ENCODE measurements around the gene SCRN1. TPM values are rescaled to one million over a fixed set of nuclear protein-coding genes. Genes with fewer than 3 reads are reported as not detected.

Gene SCRN1
- total and polyA plus RNA-seq, 2 of the 13 experiments (the other 11 are each of a cell fraction or from before 2014, with no cell fraction given): 43.2 to 49.8 TPM

DNA sequence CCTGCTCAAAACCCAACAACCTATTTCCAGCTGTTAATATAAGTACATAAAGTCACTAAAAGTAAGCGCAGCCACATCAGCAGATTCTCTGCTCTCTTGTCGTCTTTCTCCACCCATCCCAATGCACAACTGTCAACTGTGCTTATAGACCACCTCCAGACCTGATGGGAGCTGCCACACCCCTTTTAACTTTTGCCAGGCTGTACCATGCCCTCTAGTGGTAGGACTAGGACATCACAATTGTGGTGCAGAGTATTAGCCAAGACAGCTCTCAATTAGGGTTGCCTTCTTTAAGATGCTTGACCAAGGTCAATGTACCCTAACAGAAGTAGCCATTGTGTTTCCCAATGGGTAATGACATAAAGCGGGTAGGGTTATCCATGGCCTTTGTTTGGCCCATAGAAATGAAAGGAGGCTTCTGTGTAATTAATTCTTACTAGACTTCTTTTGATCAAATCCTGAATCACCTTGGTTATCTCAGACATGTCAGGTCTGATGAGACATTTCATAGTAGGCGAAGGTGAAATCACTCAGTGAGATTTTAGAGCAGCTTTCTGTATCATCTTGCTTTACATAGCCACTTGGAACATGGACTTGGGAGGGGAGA lies 68.1 kb downstream of the SCRN1 start:
- ChIA-PET POLR2A (no interaction called here), CTCF (ENCODE audit: low intra/inter-chr PET ratio, low total read pairs) (interaction anchor here (1.1 to 1.5 kb wide), 3 partner anchors 43 to 999 kb away, joined by 3 to 4 read pairs (median 3); no protein-coding TSS in a partner anchor)
- peaks cover 23 to 43% of the 10 kb centered on the region in 2 experiments for H3K36me3 ChIP-seq (replicated peaks in 1 of 2; ENCODE audit: control insufficient read depth in 1 of 2, insufficient read depth in 2 of 2, low read length in 2 of 2)
- ATAC-seq (peak; percentile 90), DNase-seq (ENCODE audit: low spot score) (peak; percentile 52), FAIRE-seq (peak; percentile 92)
- H3K4me3 ChIP-seq (replicated peaks in 1 of 3; ENCODE audit: insufficient read depth in 1 of 3, low read depth in 2 of 3, low read length in 3 of 3): no peak overlapping the region
- H3K9me3 ChIP-seq (ENCODE audit: low read length): no peaks in the 10 kb centered on the region
- in situ Hi-C loops (cut with HindIII; ENCODE audit: extremely low pct_ligation_motif_present, low pct_unique_long_range_greater_than_20kb): no loop called here
- no peaks in the 10 kb centered on the region for H3K79me2 ChIP-seq (ENCODE audit: insufficient read depth, low read length)
- H3K27ac ChIP-seq (ENCODE audit: extremely low read length, insufficient read depth, low read length): no peak overlapping the region
- no peaks in the 10 kb centered on the region for H3K4me1 ChIP-seq (ENCODE audit: insufficient read depth, low read length)
- H4K20me1 ChIP-seq (ENCODE audit: insufficient read depth, low read length): peaks cover 8% of the 10 kb centered on the region; the same call in 1 of the 2 replicates
- H3K4me2 ChIP-seq (ENCODE audit: low read depth, low read length): no peak overlapping the region
- H2AFZ ChIP-seq (ENCODE audit: low read length): no peak overlapping the region
- BruUV-seq (replicated peaks): no TSS peak
- TF ChIP-seq SAP130 (CRISPR knock-in tag; IDR thresholded peaks at IDR 0.05; ENCODE audit: low read depth) (peak; percentile 27; the same call in 1 of the 2 replicates), ARNTL (CRISPR knock-in tag; IDR thresholded peaks at IDR 0.05) (no peak), ZNF572 (CRISPR knock-in tag; IDR thresholded peaks at IDR 0.05) (no peak), ZNF670 (CRISPR knock-in tag; IDR thresholded peaks at IDR 0.05; ENCODE audit: borderline replicate concordance) (no peak), CEBPG (CRISPR knock-in tag; IDR thresholded peaks at IDR 0.05) (peak; percentile 37; the same call in 1 of the 2 replicates), KLF12 (CRISPR knock-in tag; IDR thresholded peaks at IDR 0.05; ENCODE audit: borderline replicate concordance) (peak; percentile 91; the same call in 1 of the 2 replicates), HDAC2 (CRISPR knock-in tag; IDR thresholded peaks at IDR 0.05) (peak; percentile 29; the same call in 1 of the 2 replicates), RBM22 (optimal IDR thresholded peaks at IDR 0.05; ENCODE audit: low read length) (peak; percentile 59), RAD21 (CRISPR knock-in tag; IDR thresholded peaks at IDR 0.05) (0 out of 2 replicates have a peak, but pooled peaks have one; percentile 11), SMC3 (IDR thresholded peaks at IDR 0.05; ENCODE audit: low read length) (peak; percentile 80), SP1 (IDR thresholded peaks at IDR 0.05) (no peak), SP1 (CRISPR knock-in tag; IDR thresholded peaks at IDR 0.05) (peak; percentile 49; the same call in 1 of the 2 replicates), SUZ12 (IDR thresholded peaks at IDR 0.05; ENCODE audit: low read depth, low read length) (no peak), KLF16 (CRISPR knock-in tag; IDR thresholded peaks at IDR 0.05) (0 out of 4 replicates have a peak, but pooled peaks of 1 of the 2 experiments have one; percentile 47), SP5 (CRISPR knock-in tag; IDR thresholded peaks at IDR 0.05; ENCODE audit: borderline replicate concordance, low read depth) (no peak; the same call in 1 of the 2 replicates), RBAK (CRISPR knock-in tag; IDR thresholded peaks at IDR 0.05) (no peak), STAG1 (CRISPR knock-in tag; IDR thresholded peaks at IDR 0.05) (peak; percentile 67), KLF9 (CRISPR knock-in tag; IDR thresholded peaks at IDR 0.05; ENCODE audit: low read depth) (peak; percentile 97)
- TF ChIP-seq, protein P1, sequence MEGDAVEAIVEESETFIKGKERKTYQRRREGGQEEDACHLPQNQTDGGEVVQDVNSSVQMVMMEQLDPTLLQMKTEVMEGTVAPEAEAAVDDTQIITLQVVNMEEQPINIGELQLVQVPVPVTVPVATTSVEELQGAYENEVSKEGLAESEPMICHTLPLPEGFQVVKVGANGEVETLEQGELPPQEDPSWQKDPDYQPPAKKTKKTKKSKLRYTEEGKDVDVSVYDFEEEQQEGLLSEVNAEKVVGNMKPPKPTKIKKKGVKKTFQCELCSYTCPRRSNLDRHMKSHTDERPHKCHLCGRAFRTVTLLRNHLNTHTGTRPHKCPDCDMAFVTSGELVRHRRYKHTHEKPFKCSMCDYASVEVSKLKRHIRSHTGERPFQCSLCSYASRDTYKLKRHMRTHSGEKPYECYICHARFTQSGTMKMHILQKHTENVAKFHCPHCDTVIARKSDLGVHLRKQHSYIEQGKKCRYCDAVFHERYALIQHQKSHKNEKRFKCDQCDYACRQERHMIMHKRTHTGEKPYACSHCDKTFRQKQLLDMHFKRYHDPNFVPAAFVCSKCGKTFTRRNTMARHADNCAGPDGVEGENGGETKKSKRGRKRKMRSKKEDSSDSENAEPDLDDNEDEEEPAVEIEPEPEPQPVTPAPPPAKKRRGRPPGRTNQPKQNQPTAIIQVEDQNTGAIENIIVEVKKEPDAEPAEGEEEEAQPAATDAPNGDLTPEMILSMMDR (CRISPR knock-in tag; IDR thresholded peaks at IDR 0.05): peak; percentile 88
- TF ChIP-seq, protein P2, sequence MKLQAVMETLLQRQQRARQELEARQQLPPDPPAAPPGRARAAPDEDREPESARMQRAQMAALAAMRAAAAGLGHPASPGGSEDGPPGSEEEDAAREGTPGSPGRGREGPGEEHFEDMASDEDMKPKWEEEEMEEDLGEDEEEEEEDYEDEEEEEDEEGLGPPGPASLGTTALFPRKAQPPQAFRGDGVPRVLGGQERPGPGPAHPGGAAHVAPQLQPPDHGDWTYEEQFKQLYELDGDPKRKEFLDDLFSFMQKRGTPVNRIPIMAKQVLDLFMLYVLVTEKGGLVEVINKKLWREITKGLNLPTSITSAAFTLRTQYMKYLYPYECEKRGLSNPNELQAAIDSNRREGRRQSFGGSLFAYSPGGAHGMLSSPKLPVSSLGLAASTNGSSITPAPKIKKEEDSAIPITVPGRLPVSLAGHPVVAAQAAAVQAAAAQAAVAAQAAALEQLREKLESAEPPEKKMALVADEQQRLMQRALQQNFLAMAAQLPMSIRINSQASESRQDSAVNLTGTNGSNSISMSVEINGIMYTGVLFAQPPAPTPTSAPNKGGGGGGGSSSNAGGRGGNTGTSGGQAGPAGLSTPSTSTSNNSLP (IDR thresholded peaks at IDR 0.05; ENCODE audit: low read depth, low read length): no peak
- TF ChIP-seq, protein P3, sequence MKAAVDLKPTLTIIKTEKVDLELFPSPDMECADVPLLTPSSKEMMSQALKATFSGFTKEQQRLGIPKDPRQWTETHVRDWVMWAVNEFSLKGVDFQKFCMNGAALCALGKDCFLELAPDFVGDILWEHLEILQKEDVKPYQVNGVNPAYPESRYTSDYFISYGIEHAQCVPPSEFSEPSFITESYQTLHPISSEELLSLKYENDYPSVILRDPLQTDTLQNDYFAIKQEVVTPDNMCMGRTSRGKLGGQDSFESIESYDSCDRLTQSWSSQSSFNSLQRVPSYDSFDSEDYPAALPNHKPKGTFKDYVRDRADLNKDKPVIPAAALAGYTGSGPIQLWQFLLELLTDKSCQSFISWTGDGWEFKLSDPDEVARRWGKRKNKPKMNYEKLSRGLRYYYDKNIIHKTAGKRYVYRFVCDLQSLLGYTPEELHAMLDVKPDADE (CRISPR knock-in tag; IDR thresholded peaks at IDR 0.05): no peak
- no peak overlapping the region for H3K9ac ChIP-seq (ENCODE audit: insufficient read depth, low read depth, low read length)
- WGBS (ENCODE audit: low lambda C conversion rate): 73% methylated on average over 4 of the region's 4 CpGs
- H3K27me3 ChIP-seq (ENCODE audit: control insufficient read depth in 1 of 2, insufficient read depth in 2 of 2, low read length in 2 of 2): no peaks in the 10 kb centered on the region
- intact Hi-C loops (cut with micrococcal nuclease; ENCODE audit: unreplicated experiment): loop anchor here (1.0 to 5.0 kb wide), 2 partner anchors 44 to 173 kb away; no protein-coding TSS in a partner anchor

All from HepG2 (cell line).